Measurements from ENCODE around the gene GPATCH4. TPM values are rescaled to one million over a fixed set of nuclear protein-coding genes. Genes with fewer than 3 reads are reported as not detected.

GPATCH4 gene
- total and polyA plus RNA-seq, 2 of the 4 experiments (the other 2 are of a cell fraction): 32.6 to 41.8 TPM

- H3K4ac ChIP-seq (ENCODE audit: low read depth, low read length): no peak overlapping the region
- no TSS peak for BruUV-seq (replicated peaks)
- H4K8ac ChIP-seq (ENCODE audit: low read depth in 2 of 2, low read length in 2 of 2): no peak overlapping the region
- DNase-seq (no peak), ATAC-seq (ENCODE audit: low read depth) (no peak)
- H3K27ac ChIP-seq (ENCODE audit: insufficient read depth, low read length): no peak overlapping the region
- no peak overlapping the region for H3K4me2 ChIP-seq (ENCODE audit: low read depth, low read length)
- in situ Hi-C loops (cut with MboI; ENCODE audit: low sequenced_read_pairs) (no loop called here), dilution Hi-C loops (cut with HindIII; ENCODE audit: low sequenced_read_pairs, unreplicated experiment) (no loop called here), intact Hi-C loops (cut with micrococcal nuclease) (loop anchor here (5.0 kb wide), 1 partner anchor 111 kb away; no protein-coding TSS in a partner anchor)
- no peak overlapping the region for H3K23ac ChIP-seq (ENCODE audit: low read depth, low read length)
- H3K18ac ChIP-seq (ENCODE audit: low read depth, low read length): no peak overlapping the region
- ChIA-PET CTCF (no interaction called here), POLR2A (ENCODE audit: unreplicated experiment) (no interaction called here)
- H2AFZ ChIP-seq (replicated peaks; ENCODE audit: low read length, poor library complexity): no peak overlapping the region
- H3K36me3 ChIP-seq (ENCODE audit: control insufficient read depth, insufficient read depth, low read length): peaks cover 33% of the 10 kb centered on the region
- H3K14ac ChIP-seq (replicated peaks; ENCODE audit: low read depth, low read length): no peak overlapping the region
- no peaks in the 10 kb centered on the region for H3K9me3 ChIP-seq (ENCODE audit: control insufficient read depth, insufficient read depth, low read length)
- peaks cover 10% of the 10 kb centered on the region for H3K9me1 ChIP-seq (ENCODE audit: insufficient read depth, low read length)
- H2AK5ac ChIP-seq (ENCODE audit: low read depth, low read length): no peak overlapping the region
- no peak overlapping the region for H4K91ac ChIP-seq (ENCODE audit: insufficient read depth, low read depth, low read length)
- H3K56ac ChIP-seq (ENCODE audit: extremely low read depth, insufficient read depth, low read length): no peak overlapping the region
- no peaks in the 10 kb centered on the region for H4K20me1 ChIP-seq (ENCODE audit: insufficient read depth, low read length)
- H2BK20ac ChIP-seq (ENCODE audit: low read depth, low read length): no peak overlapping the region
- WGBS, 2 experiments (ENCODE audit: extremely low coverage in 2 of 2, insufficient read length in 1 of 2): no CpG with 5 or more reads among the region's 8 CpGs
- no peaks in the 10 kb centered on the region for H3K27me3 ChIP-seq (ENCODE audit: control insufficient read depth, insufficient read depth, low read length)
- peaks cover 3% of the 10 kb centered on the region; the same call in 1 of the 2 replicates for H3K4me1 ChIP-seq (ENCODE audit: control insufficient read depth, insufficient read depth, low read length)
- H3K9ac ChIP-seq (ENCODE audit: low read depth, low read length): no peak overlapping the region
- no peak overlapping the region for H2BK120ac ChIP-seq (ENCODE audit: low read depth, low read length)
- H2BK15ac ChIP-seq (ENCODE audit: low read depth, low read length): no peak overlapping the region
- no peak overlapping the region for H2BK5ac ChIP-seq (ENCODE audit: low read depth, low read length, poor library complexity, severe bottlenecking)
- H3K4me3 ChIP-seq (ENCODE audit: insufficient read depth, low read depth, low read length): no peak overlapping the region
- no peak overlapping the region for H2AK9ac ChIP-seq (replicated peaks; ENCODE audit: low read depth, low read length, poor library complexity)
- TF ChIP-seq, protein P1, sequence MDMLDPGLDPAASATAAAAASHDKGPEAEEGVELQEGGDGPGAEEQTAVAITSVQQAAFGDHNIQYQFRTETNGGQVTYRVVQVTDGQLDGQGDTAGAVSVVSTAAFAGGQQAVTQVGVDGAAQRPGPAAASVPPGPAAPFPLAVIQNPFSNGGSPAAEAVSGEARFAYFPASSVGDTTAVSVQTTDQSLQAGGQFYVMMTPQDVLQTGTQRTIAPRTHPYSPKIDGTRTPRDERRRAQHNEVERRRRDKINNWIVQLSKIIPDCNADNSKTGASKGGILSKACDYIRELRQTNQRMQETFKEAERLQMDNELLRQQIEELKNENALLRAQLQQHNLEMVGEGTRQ (IDR thresholded peaks at IDR 0.05; ENCODE audit: low read depth, low read length): no peak
- TF ChIP-seq POLR2A (IDR thresholded peaks at IDR 0.05; ENCODE audit: low read depth, low read length) (no peak), ELK1 (IDR thresholded peaks at IDR 0.05; ENCODE audit: borderline replicate concordance, low read depth, low read length) (no peak), RCOR1 (IDR thresholded peaks at IDR 0.05; ENCODE audit: insufficient replicate concordance, low read length) (no peak)
- H3K79me1 ChIP-seq (ENCODE audit: low read depth in 1 of 2, low read length in 2 of 2): peaks cover 11 to 41% of the 10 kb centered on the region in 2 experiments
- H4K5ac ChIP-seq (ENCODE audit: low read depth, low read length): no peak overlapping the region
These were observed 7.7 kb downstream of the GPATCH4 start for GRCh38 chr1:156593661-156593989.

All from IMR-90 (cell line).